ENCODE data around the gene ZNF248. TPM values are rescaled to one million over a fixed set of nuclear protein-coding genes. Genes with fewer than 3 reads are reported as not detected.
"Not testable (repeated sequence)": the region's sequence is repeated elsewhere in the genome, so short reads cannot be mapped to it uniquely, and the experiment has no call there.

Gene ZNF248
- total RNA-seq, 1 donor from 2014 or later = 16.7 TPM

DNA sequence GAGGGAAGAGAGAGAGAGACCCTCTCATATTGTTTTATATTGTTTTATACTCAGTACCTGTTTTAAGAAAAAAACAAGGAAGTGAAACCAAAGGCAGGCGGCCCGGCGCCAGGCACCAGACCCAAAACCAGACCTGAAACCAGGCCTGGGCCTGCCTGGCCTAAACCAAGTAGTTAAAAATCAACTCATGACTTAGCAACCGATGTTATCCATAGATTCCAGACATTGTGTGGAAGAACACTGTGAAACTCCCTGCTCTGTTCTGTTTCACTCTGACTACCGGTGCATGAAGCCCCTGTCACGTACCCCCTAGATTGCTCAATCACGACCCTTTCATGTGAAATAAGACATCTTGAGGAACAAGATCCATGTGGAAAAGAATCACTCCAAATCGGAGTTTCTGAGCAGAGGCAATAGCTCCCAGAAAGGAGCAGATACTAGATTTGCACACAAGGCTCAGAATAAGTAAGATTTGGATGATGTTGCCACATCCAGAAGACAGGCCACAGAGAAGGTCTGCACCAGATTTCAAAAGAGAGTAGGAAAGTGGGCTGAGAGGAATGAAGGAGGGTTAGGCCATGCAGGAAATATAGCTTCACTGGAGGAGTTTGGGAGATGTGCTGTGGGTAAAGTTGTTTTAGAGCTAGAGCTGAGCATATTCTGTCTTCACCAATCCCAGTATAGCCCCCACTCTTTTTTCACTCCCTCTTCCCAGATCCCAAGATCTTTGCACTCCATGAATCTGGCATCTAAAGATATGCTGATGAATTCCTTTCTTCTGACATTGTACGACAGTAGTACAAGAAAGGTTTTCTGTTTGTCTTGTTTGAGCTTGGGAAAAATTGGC is 8.8 kb upstream of the ZNF248 start:
- Histone ChIP-seq H3K36me3 (ENCODE audit: control insufficient read depth in 3 of 3, insufficient read depth in 3 of 3, low read length in 3 of 3) (no peaks in the 10 kb centered on the region), H3K27me3 (ENCODE audit: control insufficient read depth in 3 of 3, insufficient read depth in 3 of 3, low read length in 3 of 3) (no peaks in the 10 kb centered on the region), H3K4me1 (ENCODE audit: control insufficient read depth in 3 of 3, insufficient read depth in 3 of 3, low read length in 3 of 3) (no peaks in the 10 kb centered on the region), H3K9ac (ENCODE audit: low read depth in 1 of 3, low read length in 3 of 3) (no peak overlapping the region), H3K4me3 (ENCODE audit: low read length in 3 of 3) (no peak overlapping the region), H3K27ac (ENCODE audit: low read depth, low read length) (no peak overlapping the region), H3K9me3 (ENCODE audit: control insufficient read depth in 3 of 3, low read length in 3 of 3) (no peaks in the 10 kb centered on the region)

DNA sequence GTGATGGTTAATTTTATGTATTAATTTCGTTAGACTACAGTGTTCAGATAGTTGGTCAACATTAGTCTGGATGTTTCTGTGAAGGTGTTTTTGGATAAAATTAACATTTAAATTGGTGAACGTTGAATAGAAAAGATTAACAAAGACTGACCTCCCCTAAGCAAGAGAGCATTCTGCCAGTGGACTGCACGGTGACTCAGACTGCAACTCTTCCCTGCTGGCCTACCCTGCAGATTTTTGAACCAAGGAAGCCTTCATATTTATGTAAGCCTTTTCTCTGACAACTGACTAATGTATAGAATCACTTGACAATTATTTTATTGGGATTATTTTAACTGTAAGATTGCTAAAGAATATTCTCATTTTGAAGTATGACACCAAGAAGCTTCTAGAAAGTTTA is 7.9 kb upstream of the ZNF248 start:
- H3K4me3 ChIP-seq (ENCODE audit: low read length in 3 of 3) = no peak overlapping the region
- no peaks in the 10 kb centered on the region for H3K36me3 ChIP-seq (ENCODE audit: control insufficient read depth in 3 of 3, insufficient read depth in 3 of 3, low read length in 3 of 3)
- H3K9ac ChIP-seq (ENCODE audit: low read depth in 1 of 3, low read length in 3 of 3) = no peak overlapping the region
- no peaks in the 10 kb centered on the region for H3K27me3 ChIP-seq (ENCODE audit: control insufficient read depth in 3 of 3, insufficient read depth in 3 of 3, low read length in 3 of 3)
- no peak overlapping the region for H3K27ac ChIP-seq (ENCODE audit: low read depth, low read length)
- no peaks in the 10 kb centered on the region for H3K9me3 ChIP-seq (ENCODE audit: control insufficient read depth in 3 of 3, low read length in 3 of 3)
- no peaks in the 10 kb centered on the region for H3K4me1 ChIP-seq (ENCODE audit: control insufficient read depth in 3 of 3, insufficient read depth in 3 of 3, low read length in 3 of 3)

DNA sequence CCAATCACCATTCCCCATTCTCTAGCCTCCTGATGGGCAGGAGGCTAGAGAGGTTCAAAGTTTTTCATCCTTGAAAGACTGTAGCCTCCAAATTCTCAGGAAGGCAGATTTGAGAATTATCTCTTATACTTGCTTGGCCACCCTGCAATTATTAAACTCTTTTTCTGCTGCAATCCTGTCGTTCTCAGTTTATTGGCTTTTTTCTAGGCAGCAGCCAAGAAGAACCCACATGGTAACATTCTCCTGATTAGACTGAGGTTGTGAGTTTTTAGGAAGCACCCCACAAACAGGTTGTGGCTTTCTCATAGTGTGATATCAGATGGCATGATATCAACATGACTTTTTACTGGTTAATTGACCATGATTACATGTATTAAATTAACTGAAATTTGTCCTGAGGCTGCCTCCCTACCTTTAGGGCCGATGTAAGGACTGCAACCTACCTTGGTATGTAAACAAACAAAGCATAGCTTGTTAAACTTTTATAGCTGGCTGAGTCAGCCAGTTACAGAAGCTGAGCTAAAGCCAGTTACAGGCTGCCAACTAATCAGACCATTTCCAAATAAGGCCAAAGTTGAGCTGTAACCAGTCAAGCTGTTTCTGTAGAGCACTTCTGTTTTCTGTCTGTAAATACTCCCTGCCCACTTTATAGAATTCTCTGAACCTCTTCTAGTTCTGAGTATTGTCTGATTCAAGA is 3.2 kb upstream of the ZNF248 start:
- no peaks in the 10 kb centered on the region for H3K9me3 ChIP-seq (ENCODE audit: control insufficient read depth in 3 of 3, low read length in 3 of 3)
- no peak overlapping the region for H3K27ac ChIP-seq (ENCODE audit: low read depth, low read length)

DNA sequence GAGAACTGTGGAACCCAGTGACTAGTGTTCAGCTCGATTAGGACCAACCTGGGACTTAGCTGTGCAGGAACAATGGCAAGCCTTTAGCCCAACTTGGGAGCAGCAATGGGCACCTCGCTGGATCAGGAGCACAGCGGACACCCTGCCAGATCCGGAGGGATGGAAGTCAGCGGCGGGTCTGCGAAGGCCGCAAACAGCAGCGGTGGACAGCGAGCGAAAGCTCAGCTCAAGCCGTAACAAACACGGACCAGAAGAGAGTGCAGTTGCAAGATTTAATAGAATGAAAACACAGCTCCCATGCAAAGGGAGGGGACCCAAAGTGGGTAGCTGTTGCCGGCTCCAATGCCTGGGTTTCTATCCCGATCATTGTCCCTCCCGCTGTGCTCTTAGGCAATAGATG is 1.9 kb upstream of the ZNF248 start:
- not testable (repeated sequence) for H3K4me3 ChIP-seq (ENCODE audit: low read length in 3 of 3); H3K36me3 ChIP-seq (ENCODE audit: control insufficient read depth in 3 of 3, insufficient read depth in 3 of 3, low read length in 3 of 3); H3K9ac ChIP-seq (ENCODE audit: low read depth in 1 of 3, low read length in 3 of 3); H3K9me3 ChIP-seq (ENCODE audit: control insufficient read depth in 3 of 3, low read length in 3 of 3); H3K27me3 ChIP-seq (ENCODE audit: control insufficient read depth in 3 of 3, insufficient read depth in 3 of 3, low read length in 3 of 3); H3K27ac ChIP-seq (ENCODE audit: low read depth, low read length)
- H3K4me1 ChIP-seq (ENCODE audit: control insufficient read depth in 3 of 3, insufficient read depth in 3 of 3, low read length in 3 of 3) = peaks cover 6 to 24% (median 23%) of the 10 kb centered on the region in 3 donors

More for the DNA sequence above, 3.2 kb upstream of the ZNF248 start:
- no peaks in the 10 kb centered on the region for H3K27me3 ChIP-seq (ENCODE audit: control insufficient read depth in 3 of 3, insufficient read depth in 3 of 3, low read length in 3 of 3)
- H3K36me3 ChIP-seq (ENCODE audit: control insufficient read depth in 3 of 3, insufficient read depth in 3 of 3, low read length in 3 of 3) = no peaks in the 10 kb centered on the region
- peaks cover 6 to 14% (median 14%) of the 10 kb centered on the region in 3 donors for H3K4me1 ChIP-seq (ENCODE audit: control insufficient read depth in 3 of 3, insufficient read depth in 3 of 3, low read length in 3 of 3)
- no peak overlapping the region for H3K9ac ChIP-seq (ENCODE audit: low read depth in 1 of 3, low read length in 3 of 3)
- H3K4me3 ChIP-seq (ENCODE audit: low read length in 3 of 3) = no peak overlapping the region

DNA sequence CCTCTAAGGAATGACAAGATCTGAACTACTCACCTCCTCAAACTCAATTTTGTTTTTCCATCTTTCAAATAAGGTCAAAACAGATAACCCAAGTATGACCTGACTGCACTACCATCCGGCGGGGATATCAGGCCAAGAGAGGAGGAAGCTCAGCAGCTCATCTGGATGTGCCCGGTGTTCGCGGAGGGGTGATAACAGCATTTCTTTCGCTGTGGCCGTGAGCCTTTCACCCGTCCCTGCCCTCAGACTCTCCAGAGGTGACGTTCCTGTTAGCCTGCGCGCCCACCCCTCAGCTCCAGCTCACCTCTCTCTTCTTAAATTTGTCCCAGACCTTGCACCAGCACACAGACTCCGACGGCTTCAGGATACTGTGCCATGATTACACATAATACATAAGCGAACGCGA is 526 bp downstream of the ZNF248 start:
- Histone ChIP-seq H3K27ac (ENCODE audit: low read depth, low read length) (peak overlapping the region; percentile 100), H3K9me3 (ENCODE audit: control insufficient read depth in 3 of 3, low read length in 3 of 3) (no peaks in the 10 kb centered on the region), H3K27me3 (ENCODE audit: control insufficient read depth in 3 of 3, insufficient read depth in 3 of 3, low read length in 3 of 3) (no peaks in the 10 kb centered on the region), H3K4me1 (ENCODE audit: control insufficient read depth in 3 of 3, insufficient read depth in 3 of 3, low read length in 3 of 3) (peaks cover 6 to 24% (median 23%) of the 10 kb centered on the region in 3 donors), H3K36me3 (ENCODE audit: control insufficient read depth in 3 of 3, insufficient read depth in 3 of 3, low read length in 3 of 3) (no peaks in the 10 kb centered on the region), H3K9ac (ENCODE audit: low read depth in 1 of 3, low read length in 3 of 3) (peak overlapping the region; percentile 94 to 100 (median 100)), H3K4me3 (ENCODE audit: low read length in 3 of 3) (peak overlapping the region; percentile 90 to 93 (median 93))

DNA sequence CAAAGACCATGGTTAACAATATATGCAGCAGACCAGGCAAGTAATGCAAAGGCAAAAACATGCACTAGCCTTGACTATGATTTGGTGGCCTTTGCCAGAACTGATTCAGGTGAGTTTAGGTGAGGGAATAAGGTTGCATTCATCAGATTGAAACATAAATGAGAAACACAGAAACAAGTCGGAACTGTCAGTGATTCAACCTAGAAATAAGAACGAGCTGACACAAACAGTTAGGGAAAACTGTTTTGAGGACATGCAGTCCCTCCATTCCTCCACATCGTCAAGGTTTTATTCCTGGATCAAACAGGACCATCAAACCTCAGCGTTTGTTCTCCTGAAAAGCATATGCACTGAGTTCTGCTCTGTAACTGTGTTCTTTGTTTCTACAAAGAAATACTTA is 1.8 kb downstream of the ZNF248 start:
- Histone ChIP-seq H3K9ac (ENCODE audit: low read depth in 1 of 3, low read length in 3 of 3) (peak overlapping the region; percentile 58 to 100 (median 94)), H3K4me3 (ENCODE audit: low read length in 3 of 3) (peak overlapping the region; percentile 30 to 93 (median 47)), H3K27ac (ENCODE audit: low read depth, low read length) (no peak overlapping the region), H3K9me3 (ENCODE audit: control insufficient read depth in 3 of 3, low read length in 3 of 3) (no peaks in the 10 kb centered on the region), H3K4me1 (ENCODE audit: control insufficient read depth in 3 of 3, insufficient read depth in 3 of 3, low read length in 3 of 3) (peaks cover 6 to 24% (median 23%) of the 10 kb centered on the region in 3 donors), H3K27me3 (ENCODE audit: control insufficient read depth in 3 of 3, insufficient read depth in 3 of 3, low read length in 3 of 3) (no peaks in the 10 kb centered on the region), H3K36me3 (ENCODE audit: control insufficient read depth in 3 of 3, insufficient read depth in 3 of 3, low read length in 3 of 3) (no peaks in the 10 kb centered on the region)

DNA sequence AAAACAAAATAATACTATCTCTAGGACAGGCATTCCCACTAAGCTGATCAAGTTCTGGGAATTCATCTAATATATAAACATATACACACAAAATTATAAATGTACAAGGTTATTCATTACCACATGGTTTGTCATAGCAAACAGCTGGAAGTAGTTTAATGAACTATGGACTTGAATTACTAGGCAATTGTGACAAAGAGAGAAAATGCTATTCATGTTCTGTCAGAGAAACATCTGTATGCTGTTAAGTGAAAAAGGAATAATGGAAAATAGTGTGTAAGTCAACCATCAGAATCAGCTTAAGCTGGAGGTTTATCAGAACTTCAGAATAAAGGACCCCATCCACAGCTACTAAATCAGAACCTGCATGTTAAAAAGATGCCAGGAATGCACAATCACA is 2.8 kb downstream of the ZNF248 start:
- no peak overlapping the region for H3K27ac ChIP-seq (ENCODE audit: low read depth, low read length)

DNA sequence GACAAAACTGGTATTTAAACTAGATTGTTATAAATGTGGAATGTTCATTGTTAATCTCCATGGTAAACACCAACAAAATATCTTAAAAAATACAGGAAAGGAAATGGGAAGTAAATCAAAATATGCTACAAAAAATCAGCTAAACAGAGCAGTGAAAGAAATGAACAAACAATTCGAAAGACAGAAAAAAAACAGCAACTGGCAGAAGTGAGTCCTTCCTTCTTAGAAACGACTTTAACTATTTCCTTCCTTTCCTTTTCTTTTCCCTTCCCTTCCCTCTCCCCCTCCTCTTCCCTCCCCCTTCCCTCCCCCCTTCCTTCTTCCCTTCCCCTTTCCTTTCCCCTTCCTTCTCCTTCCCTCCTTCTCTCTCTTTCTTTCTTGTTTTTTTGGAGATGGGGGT is 12.8 kb downstream of the ZNF248 start:
- peaks cover 0 to 11% (median 0%) of the 10 kb centered on the region in 3 donors for H3K36me3 ChIP-seq (ENCODE audit: control insufficient read depth in 3 of 3, insufficient read depth in 3 of 3, low read length in 3 of 3)
- no peaks in the 10 kb centered on the region for H3K4me1 ChIP-seq (ENCODE audit: control insufficient read depth in 3 of 3, insufficient read depth in 3 of 3, low read length in 3 of 3)
- H3K4me3 ChIP-seq (ENCODE audit: low read length in 3 of 3) = no peak overlapping the region
- no peak overlapping the region for H3K27ac ChIP-seq (ENCODE audit: low read depth, low read length)
- H3K27me3 ChIP-seq (ENCODE audit: control insufficient read depth in 3 of 3, insufficient read depth in 3 of 3, low read length in 3 of 3) = no peaks in the 10 kb centered on the region
- H3K9ac ChIP-seq (ENCODE audit: low read depth in 1 of 3, low read length in 3 of 3) = no peak overlapping the region
- H3K9me3 ChIP-seq (ENCODE audit: control insufficient read depth in 3 of 3, low read length in 3 of 3) = no peaks in the 10 kb centered on the region

More for the DNA sequence above, 2.8 kb downstream of the ZNF248 start:
- Histone ChIP-seq H3K9me3 (ENCODE audit: control insufficient read depth in 3 of 3, low read length in 3 of 3) (no peaks in the 10 kb centered on the region), H3K9ac (ENCODE audit: low read depth in 1 of 3, low read length in 3 of 3) (peak overlapping the region in 1 of 3 donors; percentile 58), H3K36me3 (ENCODE audit: control insufficient read depth in 3 of 3, insufficient read depth in 3 of 3, low read length in 3 of 3) (no peaks in the 10 kb centered on the region), H3K4me3 (ENCODE audit: low read length in 3 of 3) (no peak overlapping the region), H3K27me3 (ENCODE audit: control insufficient read depth in 3 of 3, insufficient read depth in 3 of 3, low read length in 3 of 3) (no peaks in the 10 kb centered on the region), H3K4me1 (ENCODE audit: control insufficient read depth in 3 of 3, insufficient read depth in 3 of 3, low read length in 3 of 3) (peaks cover 6 to 24% (median 23%) of the 10 kb centered on the region in 3 donors)

DNA sequence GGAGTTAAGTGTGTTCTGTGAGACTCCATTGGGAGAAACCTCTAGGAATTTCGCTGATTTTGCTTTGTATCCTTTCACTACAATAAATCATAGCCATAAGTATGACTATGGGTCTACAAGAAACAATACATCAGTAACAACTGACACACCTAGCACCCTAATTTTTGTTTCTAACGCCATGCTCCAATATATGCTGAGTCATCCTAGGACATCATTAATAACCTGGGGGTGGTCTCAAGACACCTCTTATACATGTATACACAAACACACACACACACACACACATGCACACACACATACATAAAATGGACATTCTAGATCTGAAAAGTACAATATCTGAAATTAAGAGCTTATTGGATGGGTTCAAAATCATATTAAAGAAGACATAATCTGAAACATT is 18.2 kb downstream of the ZNF248 start:
- H3K9me3 ChIP-seq (ENCODE audit: control insufficient read depth in 3 of 3, low read length in 3 of 3) = peaks cover 0 to 4% (median 0%) of the 10 kb centered on the region in 3 donors
- peaks cover 11 to 37% (median 36%) of the 10 kb centered on the region in 3 donors for H3K36me3 ChIP-seq (ENCODE audit: control insufficient read depth in 3 of 3, insufficient read depth in 3 of 3, low read length in 3 of 3)
- no peaks in the 10 kb centered on the region for H3K27me3 ChIP-seq (ENCODE audit: control insufficient read depth in 3 of 3, insufficient read depth in 3 of 3, low read length in 3 of 3)
- H3K27ac ChIP-seq (ENCODE audit: low read depth, low read length) = no peak overlapping the region
- H3K4me3 ChIP-seq (ENCODE audit: low read length in 3 of 3) = no peak overlapping the region
- no peaks in the 10 kb centered on the region for H3K4me1 ChIP-seq (ENCODE audit: control insufficient read depth in 3 of 3, insufficient read depth in 3 of 3, low read length in 3 of 3)
- H3K9ac ChIP-seq (ENCODE audit: low read depth in 1 of 3, low read length in 3 of 3) = no peak overlapping the region
